NCI-H748 treated with DMSO at 0.1 percent for 48 hours (cell line): ENCODE data around the gene MMP26.
"Not testable (repeated sequence)": the region's sequence is repeated elsewhere in the genome, so short reads cannot be mapped to it uniquely, and the experiment has no call there.

Experiments used
- DNase-seq: peaks from one replicate; lab custom pipeline; 2025; lab: John Stamatoyannopoulos, UW

MMP26 gene

GRCh38 chr11:4722616-4723534 lies 18.3 kb downstream of the MMP26 start:
- DNase-seq = not testable (repeated sequence)

- no peak for DNase-seq
Measured at GRCh38 chr11:4727171-4727570, 22.6 kb downstream of the MMP26 start.

- DNase-seq = no peak
Measured at GRCh38 chr11:4740735-4741134, 36.2 kb downstream of the MMP26 start.

- DNase-seq = no peak
Measured at GRCh38 chr11:4748438-4748837, 43.9 kb downstream of the MMP26 start.

- DNase-seq = no peak
Measured at GRCh38 chr11:4751201-4751600, 46.6 kb downstream of the MMP26 start.
